Central memory CD8-positive, alpha-beta T cell (primary cell): Measurements from ENCODE around the gene GLMP.

Experiments used
- ATAC-seq: fragments of 150-1000 bp; cut with Tn5 transposase; replicated peaks from 2 replicates; pipeline ENCODE4 v1.10.0; 2022; ENCODE audit warnings: mild to moderate bottlenecking, moderate FRiP score, moderate number of reproducible peaks; ENCODE audit not compliant: poor library complexity, severe bottlenecking; ENCODE audit errors: extremely low read depth
- DNase-seq, 2 donors: peaks; one replicate each; pipeline ENCODE4 v3.0.0; 2021; ENCODE audit warnings: low spot score in 2 of 2
- H3K27ac Mint-ChIP-seq: one replicate; pipeline ENCODE4 v1.8.0; 2022; ENCODE audit warnings: low read depth, mild to moderate bottlenecking, moderate library complexity, mixed read lengths
- H3K27me3 Mint-ChIP-seq: one replicate; pipeline ENCODE4 v1.8.0; 2022; ENCODE audit warnings: mixed read lengths
- H3K36me3 Mint-ChIP-seq: one replicate; pipeline ENCODE4 v1.8.0; 2022; ENCODE audit warnings: mild to moderate bottlenecking, moderate library complexity, mixed read lengths; ENCODE audit not compliant: insufficient read depth
- H3K4me1 Mint-ChIP-seq: one replicate; pipeline ENCODE4 v1.8.0; 2022; ENCODE audit warnings: mixed read lengths
- H3K4me3 Mint-ChIP-seq: one replicate; pipeline ENCODE4 v1.8.0; 2022; ENCODE audit warnings: mild to moderate bottlenecking, moderate library complexity, mixed read lengths
- H3K9me3 Mint-ChIP-seq: one replicate; pipeline ENCODE4 v1.8.0; 2022; ENCODE audit warnings: mixed read lengths

The GLMP gene

DNA sequence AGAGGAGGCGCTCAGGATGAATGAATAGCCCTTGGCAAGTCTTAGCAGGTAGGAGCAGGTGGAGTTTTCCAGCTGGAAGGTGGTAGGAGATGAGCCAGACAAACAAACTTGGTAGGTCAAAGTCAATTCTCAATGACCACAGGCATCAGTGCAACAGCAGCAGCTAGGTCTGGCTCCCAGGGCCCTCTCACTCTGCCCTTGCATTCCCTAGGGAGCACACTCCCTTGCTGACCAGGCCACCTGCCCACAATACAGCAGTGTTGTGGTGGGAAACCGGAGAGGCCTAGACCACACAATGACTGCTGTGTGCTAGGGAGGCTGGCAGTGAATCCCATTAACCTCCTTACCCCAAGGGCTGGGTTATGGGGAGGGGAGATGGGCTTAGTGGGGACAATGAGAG is 34.6 kb downstream of the GLMP start:
- DNase-seq (no peak), ATAC-seq (no peak)
- peaks cover 75% of the 10 kb centered on the region for H3K36me3 Mint-ChIP-seq
- H3K4me1 Mint-ChIP-seq = no peaks in the 10 kb centered on the region
- no peaks in the 10 kb centered on the region for H3K9me3 Mint-ChIP-seq
- H3K27me3 Mint-ChIP-seq = no peaks in the 10 kb centered on the region
- peak overlapping the region; percentile 2 for H3K27ac Mint-ChIP-seq
- no peak overlapping the region for H3K4me3 Mint-ChIP-seq

DNA sequence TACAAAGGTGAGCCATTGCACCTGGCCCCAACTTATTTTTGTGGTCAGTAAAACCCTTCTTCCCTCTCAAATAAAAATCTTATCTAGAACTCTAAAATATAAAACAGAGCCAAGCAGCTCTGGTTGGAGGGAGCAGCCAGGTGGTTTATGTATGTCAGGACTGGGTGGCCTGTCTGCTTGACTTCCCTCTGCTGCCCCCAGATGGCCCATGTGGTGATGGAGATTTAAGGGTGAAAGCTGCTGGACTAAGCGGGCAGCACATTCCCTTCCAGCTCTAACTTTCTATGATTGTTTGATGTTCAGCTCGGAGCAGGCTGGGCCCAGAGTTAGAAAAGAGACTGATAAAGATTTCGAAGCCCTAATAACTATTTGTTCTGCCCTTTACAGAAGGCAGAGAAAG is 35.7 kb downstream of the GLMP start:
- H3K4me1 Mint-ChIP-seq = no peaks in the 10 kb centered on the region
- H3K9me3 Mint-ChIP-seq = no peaks in the 10 kb centered on the region
- no peaks in the 10 kb centered on the region for H3K27me3 Mint-ChIP-seq
- no peak overlapping the region for H3K4me3 Mint-ChIP-seq
- H3K36me3 Mint-ChIP-seq = peaks cover 71% of the 10 kb centered on the region
- DNase-seq = no peak
- H3K27ac Mint-ChIP-seq = no peak overlapping the region
- ATAC-seq = no peak

DNA sequence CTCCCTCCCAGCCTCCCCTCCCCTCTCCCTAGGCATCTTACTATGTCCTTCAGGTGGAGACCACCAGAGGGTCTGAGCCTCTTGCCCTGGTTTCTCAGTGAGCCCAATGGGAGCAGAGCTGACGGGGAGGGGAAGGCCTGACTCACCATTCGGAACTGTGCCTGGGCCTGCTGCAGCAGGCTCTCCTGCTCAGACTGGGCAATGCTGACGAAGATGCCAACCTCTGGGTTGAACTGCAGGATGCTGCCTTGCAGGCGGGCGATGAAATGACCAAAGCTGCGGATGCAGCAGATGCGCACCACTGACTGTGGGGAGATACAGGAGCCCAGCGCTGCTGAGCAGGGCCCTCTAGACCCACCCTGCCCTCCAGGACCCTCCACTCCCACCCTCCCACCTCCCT is 36.6 kb downstream of the GLMP start:
- Mint-ChIP-seq H3K27me3 (no peaks in the 10 kb centered on the region), H3K4me1 (no peaks in the 10 kb centered on the region), H3K4me3 (no peak overlapping the region), H3K27ac (no peak overlapping the region), H3K9me3 (no peaks in the 10 kb centered on the region), H3K36me3 (peaks cover 68% of the 10 kb centered on the region)
- ATAC-seq = no peak
- no peak for DNase-seq

DNA sequence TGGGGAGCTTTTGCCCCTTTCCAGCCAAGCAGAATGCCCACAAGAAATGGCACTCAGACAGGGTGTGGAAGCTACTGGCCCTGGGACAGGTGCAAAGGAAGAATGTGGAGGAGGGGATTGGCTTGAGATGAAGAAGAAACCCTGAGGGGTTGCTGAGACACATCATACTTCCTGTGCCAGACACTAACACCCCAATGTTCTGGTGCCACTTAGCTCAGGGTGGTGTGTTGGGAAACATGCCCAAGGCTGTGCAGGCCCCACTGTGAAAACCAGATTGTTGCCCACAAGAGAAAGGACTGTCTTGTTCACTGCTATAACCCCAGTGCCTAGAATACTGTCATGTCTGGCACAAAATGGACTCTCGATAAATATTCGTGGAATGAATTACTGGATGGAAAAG is 37.8 kb downstream of the GLMP start:
- no peaks in the 10 kb centered on the region for H3K27me3 Mint-ChIP-seq
- no peak overlapping the region for H3K27ac Mint-ChIP-seq
- DNase-seq (no peak), ATAC-seq (peak; percentile 32)
- no peaks in the 10 kb centered on the region for H3K9me3 Mint-ChIP-seq
- H3K36me3 Mint-ChIP-seq = peaks cover 65% of the 10 kb centered on the region
- H3K4me3 Mint-ChIP-seq = no peak overlapping the region
- H3K4me1 Mint-ChIP-seq = no peaks in the 10 kb centered on the region

DNA sequence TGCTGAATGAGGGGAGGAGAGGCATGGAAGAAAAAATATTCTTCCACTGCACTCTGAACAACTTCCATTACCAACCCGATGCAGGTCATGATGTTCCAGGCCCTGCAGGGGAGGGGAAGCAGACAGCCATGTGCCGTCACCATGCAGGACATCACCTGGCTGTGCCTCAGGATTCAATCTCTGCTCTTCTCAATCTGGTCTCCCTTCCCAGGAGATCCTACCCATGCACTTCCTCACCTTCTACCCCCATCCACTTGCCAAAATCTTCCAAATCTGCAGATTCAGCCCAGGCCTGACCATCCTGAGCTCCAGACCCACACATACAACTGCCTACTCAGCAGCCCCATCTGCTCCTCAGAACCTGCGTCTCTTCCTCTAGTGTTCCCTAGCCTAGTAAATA is 41.8 kb downstream of the GLMP start:
- Mint-ChIP-seq H3K9me3 (no peaks in the 10 kb centered on the region), H3K27ac (no peak overlapping the region), H3K36me3 (peaks cover 46% of the 10 kb centered on the region), H3K4me1 (no peaks in the 10 kb centered on the region), H3K27me3 (no peaks in the 10 kb centered on the region), H3K4me3 (no peak overlapping the region)
- ATAC-seq (no peak), DNase-seq (no peak)

DNA sequence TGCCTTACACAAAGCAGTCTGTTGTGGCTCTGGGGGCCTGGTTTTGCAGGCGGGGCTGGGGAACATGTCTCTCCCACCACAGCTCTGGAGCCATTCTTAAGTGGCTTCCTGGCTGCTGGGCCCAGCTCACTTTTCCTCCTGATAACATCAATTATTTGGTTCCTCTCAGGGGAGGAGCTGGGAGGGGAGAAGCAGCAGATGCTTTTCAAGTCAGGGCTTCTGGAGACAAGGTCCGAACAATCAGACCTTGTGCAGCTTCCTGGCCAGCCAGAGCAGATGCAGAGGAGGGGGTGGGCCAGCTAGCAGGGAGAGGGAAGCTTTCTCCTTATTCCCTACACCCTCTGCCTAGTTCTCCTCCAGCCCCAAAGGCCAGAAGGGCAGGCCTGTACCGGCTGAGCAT is 44.0 kb downstream of the GLMP start:
- H3K36me3 Mint-ChIP-seq = peaks cover 33% of the 10 kb centered on the region
- ATAC-seq = no peak
- no peak for DNase-seq
- H3K27me3 Mint-ChIP-seq = no peaks in the 10 kb centered on the region
- H3K4me1 Mint-ChIP-seq = no peaks in the 10 kb centered on the region
- no peak overlapping the region for H3K4me3 Mint-ChIP-seq
- H3K27ac Mint-ChIP-seq = no peak overlapping the region
- no peaks in the 10 kb centered on the region for H3K9me3 Mint-ChIP-seq

DNA sequence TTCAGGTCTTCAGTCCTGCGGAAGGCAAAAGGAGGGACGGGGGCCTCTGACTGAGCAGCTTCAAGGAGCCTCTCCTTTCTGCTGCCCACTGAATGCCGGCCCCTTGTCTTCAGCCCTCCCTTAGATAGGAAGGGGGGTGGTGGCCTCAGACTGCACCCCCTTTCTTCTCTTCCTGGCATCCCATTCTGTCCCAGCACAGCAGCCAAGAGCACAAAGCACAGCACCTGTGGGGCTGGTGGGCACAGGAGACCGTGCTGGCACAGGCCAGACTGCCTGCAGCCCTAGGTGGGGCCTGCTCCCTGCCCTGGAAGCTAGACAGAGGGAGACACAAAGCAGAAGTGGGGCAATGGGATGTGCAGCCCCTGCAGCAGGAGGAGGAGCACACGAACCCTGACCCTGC is 45.9 kb downstream of the GLMP start:
- Mint-ChIP-seq H3K36me3 (peaks cover 24% of the 10 kb centered on the region), H3K4me1 (peaks cover 11% of the 10 kb centered on the region), H3K4me3 (no peak overlapping the region), H3K27ac (no peak overlapping the region), H3K27me3 (no peaks in the 10 kb centered on the region), H3K9me3 (no peaks in the 10 kb centered on the region)
- DNase-seq (no peak), ATAC-seq (no peak)

DNA sequence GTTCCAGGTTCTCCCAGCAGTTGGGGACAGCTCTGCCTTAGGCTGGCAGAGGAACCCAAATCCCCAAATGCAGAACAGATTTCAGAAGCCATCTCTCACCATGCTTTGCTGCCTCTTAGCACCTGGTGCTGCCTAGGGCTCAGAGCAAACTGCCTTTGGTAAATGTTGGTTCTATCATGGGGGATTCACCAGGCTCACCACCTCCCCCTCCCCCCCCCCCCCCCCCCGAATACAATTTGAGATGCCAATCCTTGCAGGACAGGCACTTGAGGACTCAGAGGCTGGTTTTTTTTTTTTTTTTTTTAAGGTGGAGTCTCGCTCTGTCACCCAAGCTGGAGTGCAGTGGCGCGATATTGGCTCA is 47.2 kb downstream of the GLMP start:
- no peak for ATAC-seq
- Mint-ChIP-seq H3K4me3 (no peak overlapping the region), H3K27ac (peak overlapping the region; percentile 44), H3K4me1 (peaks cover 15% of the 10 kb centered on the region), H3K27me3 (no peaks in the 10 kb centered on the region), H3K36me3 (peaks cover 21% of the 10 kb centered on the region), H3K9me3 (no peaks in the 10 kb centered on the region)
- no peak for DNase-seq

DNA sequence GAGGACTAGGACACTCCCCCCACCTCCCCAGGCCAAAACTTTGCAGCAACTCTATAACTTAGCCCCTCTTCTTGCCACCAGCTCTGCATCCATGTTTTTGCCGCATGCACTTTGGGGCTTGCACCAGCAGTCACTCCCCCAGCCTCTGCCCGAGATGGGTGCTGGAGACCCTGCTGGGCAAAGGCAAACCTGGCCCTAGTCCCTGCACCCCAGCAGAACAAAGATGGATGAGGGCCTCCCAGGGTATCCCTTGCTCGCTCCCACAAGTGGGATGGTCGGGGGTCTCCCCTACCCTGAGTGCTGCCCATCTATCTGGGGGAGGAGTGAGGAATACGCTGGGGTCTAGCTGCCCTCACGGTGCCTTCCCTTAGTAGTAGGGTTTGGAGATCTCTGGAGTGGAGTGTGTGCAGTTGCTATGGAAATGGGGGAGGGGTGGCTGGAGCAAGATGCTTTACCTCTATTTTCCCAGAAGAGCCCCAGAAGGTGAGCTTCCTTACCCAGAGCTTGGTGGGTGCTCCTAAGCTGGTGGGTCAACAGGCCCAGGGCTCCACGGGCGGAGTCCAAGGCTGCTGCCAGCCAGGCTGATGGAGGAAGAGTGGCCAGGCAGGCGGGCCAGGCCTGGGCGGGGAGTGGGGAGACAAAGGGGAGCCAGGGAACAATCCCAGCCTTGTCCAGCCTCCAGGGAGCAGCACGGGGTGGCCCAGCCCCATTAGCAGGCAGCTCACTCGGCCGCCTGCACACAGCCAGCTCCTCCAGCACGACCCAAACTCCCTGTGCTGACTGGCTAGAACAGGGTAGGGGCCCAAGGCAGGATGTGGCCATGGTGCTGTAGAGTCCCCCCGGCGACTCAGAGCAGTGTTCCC is 47.8 kb downstream of the GLMP start, which contains the start of gene PAQR6:
Gene PAQR6 (minus strand): TSS at position 597 of the 863 bp plus-strand sequence. CDS start 1,325 bp downstream, outside the sequence.
- H3K9me3 Mint-ChIP-seq = no peaks in the 10 kb centered on the region
- H3K4me3 Mint-ChIP-seq = peak within 1 kb of the TSS; percentile 36
- H3K36me3 Mint-ChIP-seq = peaks cover 19% of the 10 kb centered on the region
- no peak for DNase-seq
- H3K4me1 Mint-ChIP-seq = peaks cover 15% of the 10 kb centered on the region
- H3K27me3 Mint-ChIP-seq = no peaks in the 10 kb centered on the region
- ATAC-seq = no peak
- H3K27ac Mint-ChIP-seq = peak within 1 kb of the TSS; percentile 44

DNA sequence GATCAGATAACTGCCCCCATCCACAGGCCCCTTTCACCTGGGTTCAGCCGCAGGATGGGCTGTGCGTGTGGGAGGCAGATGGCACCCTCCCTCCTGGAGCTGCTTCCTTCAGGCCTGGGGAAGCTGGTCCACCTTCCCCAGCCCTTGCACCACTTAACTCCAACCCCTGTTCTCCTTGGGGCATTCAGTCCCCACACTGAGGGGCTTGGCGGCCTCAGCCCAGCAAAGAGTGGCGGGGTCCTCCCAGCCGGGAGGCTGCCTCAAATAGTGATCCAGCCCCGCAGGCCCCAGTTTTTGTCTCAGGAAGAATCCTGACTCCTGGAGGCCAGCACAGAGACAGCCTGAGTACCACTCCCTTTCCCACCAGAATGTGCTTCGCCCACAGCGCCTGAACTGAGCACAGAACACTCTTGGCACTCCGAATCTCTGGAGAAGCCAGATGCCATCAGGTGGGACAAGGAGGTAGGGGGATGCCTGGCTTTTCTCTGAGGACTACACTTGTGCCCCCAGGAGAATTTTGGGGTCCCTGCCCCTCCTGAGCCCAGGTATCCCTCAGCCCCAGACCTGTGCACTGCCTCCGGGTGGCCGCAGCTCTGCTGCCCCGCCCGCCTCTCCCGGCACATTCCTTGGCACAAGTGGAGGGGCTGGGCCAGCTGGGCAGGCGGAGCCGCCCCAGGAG is 48.6 kb downstream of the GLMP start:
- H3K36me3 Mint-ChIP-seq = peaks cover 18% of the 10 kb centered on the region
- H3K9me3 Mint-ChIP-seq = no peaks in the 10 kb centered on the region
- no peak overlapping the region for H3K27ac Mint-ChIP-seq
- peak overlapping the region; percentile 36 for H3K4me3 Mint-ChIP-seq
- H3K27me3 Mint-ChIP-seq = no peaks in the 10 kb centered on the region
- DNase-seq (no peak), ATAC-seq (no peak)
- H3K4me1 Mint-ChIP-seq = peaks cover 15% of the 10 kb centered on the region

DNA sequence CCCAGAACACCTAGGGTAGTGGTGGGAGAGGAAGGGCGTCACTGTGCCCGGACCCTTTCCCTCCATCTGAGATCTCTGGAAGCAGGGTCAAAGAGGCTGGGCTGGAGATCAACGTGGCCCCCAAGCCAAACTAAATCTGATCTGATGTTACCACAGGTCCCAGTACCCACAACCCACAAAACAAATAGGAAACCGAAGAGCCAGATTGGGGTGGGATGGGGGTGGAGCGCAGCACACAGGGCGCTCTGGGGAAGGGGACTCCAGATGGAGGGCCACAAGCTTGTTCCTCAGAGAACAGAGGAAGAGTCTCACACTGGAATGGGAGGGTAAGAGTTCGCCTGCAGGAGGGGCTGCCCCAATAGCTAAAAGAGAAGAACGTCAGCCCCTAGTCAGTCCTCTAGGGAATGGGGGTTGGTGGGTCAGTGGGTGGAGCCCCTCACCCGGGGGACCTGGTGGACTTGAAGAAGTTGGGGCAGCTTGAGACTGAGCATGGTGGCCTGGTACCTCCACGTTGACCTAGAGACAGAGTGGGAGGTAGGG is 49.2 kb downstream of the GLMP start:
- Mint-ChIP-seq H3K9me3 (no peaks in the 10 kb centered on the region), H3K27ac (peak overlapping the region; percentile 82), H3K4me3 (peak overlapping the region; percentile 86), H3K4me1 (peaks cover 15% of the 10 kb centered on the region), H3K27me3 (no peaks in the 10 kb centered on the region), H3K36me3 (peaks cover 20% of the 10 kb centered on the region)
- no peak for DNase-seq
- ATAC-seq = no peak

DNA sequence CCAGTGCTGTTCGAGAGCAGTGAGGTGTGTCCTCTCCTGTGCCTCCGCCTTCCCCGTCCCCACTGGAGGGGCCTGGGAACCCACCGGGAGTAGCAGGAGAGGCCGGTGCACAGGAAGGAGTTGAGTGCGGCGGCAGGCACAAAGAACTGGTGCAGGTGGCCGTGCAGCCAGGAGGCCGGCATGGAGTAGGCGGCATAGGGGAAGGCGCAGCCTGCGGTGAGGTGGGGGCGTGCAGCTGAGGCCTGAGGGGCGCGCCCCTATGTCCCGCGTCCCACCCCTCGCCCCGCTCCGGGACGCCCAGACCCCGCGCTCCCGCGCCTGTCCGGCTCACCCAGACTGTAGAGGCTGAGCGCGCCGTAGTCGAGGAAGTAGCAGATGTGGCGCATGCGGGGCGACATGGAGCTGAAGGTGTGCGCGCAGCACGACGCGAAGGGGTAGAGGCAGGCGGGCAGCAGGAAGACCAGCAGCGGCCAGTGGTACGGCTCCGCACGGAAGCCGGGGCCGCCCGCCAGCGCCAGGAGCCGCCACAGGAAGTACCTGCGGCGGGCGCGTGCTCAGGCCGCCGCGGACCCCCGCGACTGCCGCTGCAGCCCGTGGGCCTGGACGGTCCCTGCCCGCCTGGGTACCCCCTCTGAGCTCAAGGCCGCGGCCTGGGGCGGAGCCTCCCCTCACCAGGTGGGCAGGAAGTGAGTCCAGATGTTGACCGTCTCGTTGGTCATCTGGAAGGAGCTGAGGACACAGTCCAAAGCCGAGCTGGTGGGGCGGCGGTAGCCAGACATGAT is 49.8 kb downstream of the GLMP start:
- Mint-ChIP-seq H3K27ac (peak overlapping the region; percentile 82), H3K4me1 (peaks cover 15% of the 10 kb centered on the region), H3K4me3 (peak overlapping the region; percentile 86), H3K9me3 (no peaks in the 10 kb centered on the region), H3K36me3 (peaks cover 22% of the 10 kb centered on the region), H3K27me3 (no peaks in the 10 kb centered on the region)
- peak; percentile 74 for ATAC-seq
- DNase-seq = no peak
